DMS153 treated with DMSO at 0.1 percent for 48 hours (cell line): Measurements from ENCODE around the gene GUCY1A2.
"Not testable (repeated sequence)": the region's sequence is repeated elsewhere in the genome, so short reads cannot be mapped to it uniquely, and the experiment has no call there.

Experiments used
- DNase-seq: peaks from one replicate; lab custom pipeline; 2025; ENCODE audit not compliant: unreplicated experiment; lab: John Stamatoyannopoulos, UW

GUCY1A2 gene

GRCh38 chr11:107018219-107018901 lies at the start of gene GUCY1A2:
Gene GUCY1A2 (minus strand): TSS chr11:107018476. CDS start chr11:107018055, 421 bp downstream.
- DNase-seq, result no peak

GRCh38 chr11:107054391-107054790 lies 36.1 kb upstream of the GUCY1A2 start:
- DNase-seq, result no peak

GRCh38 chr11:107051332-107051731 lies 33.1 kb upstream of the GUCY1A2 start:
- DNase-seq, result not testable (repeated sequence)

GRCh38 chr11:107050899-107051298 lies 32.6 kb upstream of the GUCY1A2 start:
- DNase-seq, result not testable (repeated sequence)

GRCh38 chr11:107050121-107050520 lies 31.8 kb upstream of the GUCY1A2 start:
- no peak for DNase-seq

- no peak for DNase-seq
Measured at GRCh38 chr11:107044503-107044902, 26.2 kb upstream of the GUCY1A2 start.

- no peak for DNase-seq
Measured at GRCh38 chr11:107043242-107044006, 25.1 kb upstream of the GUCY1A2 start.

GRCh38 chr11:107042748-107043147 lies 24.5 kb upstream of the GUCY1A2 start:
- no peak for DNase-seq

- DNase-seq, result no peak
Measured at GRCh38 chr11:107041088-107041444, 22.8 kb upstream of the GUCY1A2 start.

- no peak for DNase-seq
Measured at GRCh38 chr11:107040433-107041087, 22.3 kb upstream of the GUCY1A2 start.

GRCh38 chr11:107025673-107026072 lies 7.4 kb upstream of the GUCY1A2 start:
- DNase-seq, result no peak

- no peak for DNase-seq
Measured at GRCh38 chr11:107020594-107020993, 2.3 kb upstream of the GUCY1A2 start.

GRCh38 chr11:107018902-107019493 lies 722 bp upstream of the GUCY1A2 start:
- no peak for DNase-seq

- no peak for DNase-seq
Measured at GRCh38 chr11:107017433-107018218, 650 bp downstream of the GUCY1A2 start.

GRCh38 chr11:107017104-107017432 lies 1.2 kb downstream of the GUCY1A2 start:
- no peak for DNase-seq

- no peak for DNase-seq
Measured at GRCh38 chr11:107014871-107015270, 3.4 kb downstream of the GUCY1A2 start.

GRCh38 chr11:107011977-107012376 lies 6.3 kb downstream of the GUCY1A2 start:
- DNase-seq, result no peak

GRCh38 chr11:107009190-107009589 lies 9.1 kb downstream of the GUCY1A2 start:
- DNase-seq, result no peak

GRCh38 chr11:107006076-107006833 lies 12.0 kb downstream of the GUCY1A2 start:
- DNase-seq, result no peak

- no peak for DNase-seq
Measured at GRCh38 chr11:106999196-106999595, 19.1 kb downstream of the GUCY1A2 start.
